ENCODE results near the gene XRCC4.

Gene XRCC4

DNA sequence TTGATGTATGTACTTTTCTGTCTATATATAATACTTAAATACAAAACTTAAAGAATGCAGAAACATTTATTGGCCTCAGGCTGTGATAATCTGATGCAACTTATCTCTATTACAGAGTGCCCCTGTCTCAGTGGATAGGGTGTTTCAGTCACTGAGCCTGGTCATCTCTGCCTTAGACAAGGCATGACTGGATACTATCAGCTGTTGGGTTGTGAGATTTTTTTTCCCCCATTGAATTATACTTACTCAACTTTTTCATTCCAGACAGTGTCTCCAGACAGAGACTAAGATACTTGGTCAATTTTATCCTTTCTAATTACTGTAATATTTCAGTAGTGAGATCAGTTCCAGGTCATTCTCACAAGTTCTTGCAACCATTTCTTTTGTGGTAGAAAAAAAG, 26.7 kb downstream of the XRCC4 start:
- H3K9me3 ChIP-seq (ENCODE audit: severe bottlenecking): no peaks in the 10 kb centered on the region
- H3K4me3 ChIP-seq (ENCODE audit: severe bottlenecking): no peak overlapping the region
- ATAC-seq (ENCODE audit: low read depth): 0 out of 3 replicates have a peak, but pooled peaks have one; percentile 19
- H3K4me1 ChIP-seq (ENCODE audit: insufficient read depth, poor library complexity, severe bottlenecking): peaks cover 10% of the 10 kb centered on the region
- no peak overlapping the region for H3K27ac ChIP-seq (ENCODE audit: poor library complexity, severe bottlenecking)
- H3K36me3 ChIP-seq (ENCODE audit: low read depth): no peaks in the 10 kb centered on the region
- H3K27me3 ChIP-seq (ENCODE audit: insufficient read depth, poor library complexity, severe bottlenecking): no peaks in the 10 kb centered on the region
- no peak for DNase-seq (ENCODE audit: low spot score)
- TF ChIP-seq, protein P1, sequence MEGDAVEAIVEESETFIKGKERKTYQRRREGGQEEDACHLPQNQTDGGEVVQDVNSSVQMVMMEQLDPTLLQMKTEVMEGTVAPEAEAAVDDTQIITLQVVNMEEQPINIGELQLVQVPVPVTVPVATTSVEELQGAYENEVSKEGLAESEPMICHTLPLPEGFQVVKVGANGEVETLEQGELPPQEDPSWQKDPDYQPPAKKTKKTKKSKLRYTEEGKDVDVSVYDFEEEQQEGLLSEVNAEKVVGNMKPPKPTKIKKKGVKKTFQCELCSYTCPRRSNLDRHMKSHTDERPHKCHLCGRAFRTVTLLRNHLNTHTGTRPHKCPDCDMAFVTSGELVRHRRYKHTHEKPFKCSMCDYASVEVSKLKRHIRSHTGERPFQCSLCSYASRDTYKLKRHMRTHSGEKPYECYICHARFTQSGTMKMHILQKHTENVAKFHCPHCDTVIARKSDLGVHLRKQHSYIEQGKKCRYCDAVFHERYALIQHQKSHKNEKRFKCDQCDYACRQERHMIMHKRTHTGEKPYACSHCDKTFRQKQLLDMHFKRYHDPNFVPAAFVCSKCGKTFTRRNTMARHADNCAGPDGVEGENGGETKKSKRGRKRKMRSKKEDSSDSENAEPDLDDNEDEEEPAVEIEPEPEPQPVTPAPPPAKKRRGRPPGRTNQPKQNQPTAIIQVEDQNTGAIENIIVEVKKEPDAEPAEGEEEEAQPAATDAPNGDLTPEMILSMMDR (IDR thresholded peaks at IDR 0.05; ENCODE audit: poor library complexity, severe bottlenecking): no peak

DNA sequence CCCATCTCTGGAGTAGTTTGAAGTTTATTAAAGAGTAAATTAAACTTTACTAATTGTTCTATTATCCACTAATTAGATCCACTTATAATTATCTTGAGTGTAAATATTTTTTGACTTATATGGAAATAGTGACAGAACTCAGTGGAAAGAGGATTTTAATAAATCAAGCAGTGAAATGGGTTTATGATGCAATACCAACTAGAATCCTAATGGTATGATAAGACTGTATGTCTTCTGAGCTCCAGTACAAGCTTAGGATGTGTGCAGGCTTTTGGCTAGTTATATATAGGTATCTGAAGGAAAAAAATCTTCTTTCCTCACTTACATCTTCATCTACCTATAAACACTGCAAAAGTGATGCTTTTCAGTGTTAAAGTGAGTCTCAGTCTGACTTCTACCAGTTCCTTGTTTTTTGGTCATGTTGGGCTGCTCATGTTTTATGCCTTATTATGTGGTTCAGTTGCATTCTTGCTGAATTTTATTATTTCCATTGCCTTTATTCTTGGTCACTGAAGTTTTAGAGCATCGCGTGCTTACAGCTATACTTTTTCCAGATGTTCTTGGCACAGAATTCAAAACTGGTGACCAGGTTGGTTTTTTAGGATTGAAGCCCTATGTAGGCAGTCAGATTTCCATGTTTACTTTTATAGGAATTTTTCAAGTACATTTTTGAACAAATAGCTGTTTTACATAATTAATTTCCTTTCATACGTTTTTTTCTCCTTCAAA, 30.5 kb downstream of the XRCC4 start:
- H3K27me3 ChIP-seq (ENCODE audit: insufficient read depth, poor library complexity, severe bottlenecking): no peaks in the 10 kb centered on the region
- DNase-seq (ENCODE audit: low spot score) (no peak), ATAC-seq (ENCODE audit: low read depth) (no peak)
- H3K4me3 ChIP-seq (ENCODE audit: severe bottlenecking): no peak overlapping the region
- peaks cover 11% of the 10 kb centered on the region for H3K36me3 ChIP-seq (ENCODE audit: low read depth)
- H3K4me1 ChIP-seq (ENCODE audit: insufficient read depth, poor library complexity, severe bottlenecking): no peaks in the 10 kb centered on the region
- H3K9me3 ChIP-seq (ENCODE audit: severe bottlenecking): no peaks in the 10 kb centered on the region
- H3K27ac ChIP-seq (ENCODE audit: poor library complexity, severe bottlenecking): no peak overlapping the region
- TF ChIP-seq, protein P1 (IDR thresholded peaks at IDR 0.05; ENCODE audit: poor library complexity, severe bottlenecking): no peak

GRCh38 chr5:83109380-83109779, 32.0 kb downstream of the XRCC4 start:
- Histone ChIP-seq H3K4me1 (ENCODE audit: insufficient read depth, poor library complexity, severe bottlenecking) (no peaks in the 10 kb centered on the region), H3K4me3 (ENCODE audit: severe bottlenecking) (no peak overlapping the region), H3K36me3 (ENCODE audit: low read depth) (peaks cover 12% of the 10 kb centered on the region), H3K9me3 (ENCODE audit: severe bottlenecking) (no peaks in the 10 kb centered on the region), H3K27ac (ENCODE audit: poor library complexity, severe bottlenecking) (no peak overlapping the region), H3K27me3 (ENCODE audit: insufficient read depth, poor library complexity, severe bottlenecking) (no peaks in the 10 kb centered on the region)
- no peak for ATAC-seq (ENCODE audit: low read depth)
- no peak for DNase-seq (ENCODE audit: low spot score)
- TF ChIP-seq, protein P1 (IDR thresholded peaks at IDR 0.05; ENCODE audit: poor library complexity, severe bottlenecking): no peak

GRCh38 chr5:83115816-83116215, 38.5 kb downstream of the XRCC4 start:
- Histone ChIP-seq H3K27ac (ENCODE audit: poor library complexity, severe bottlenecking) (no peak overlapping the region), H3K36me3 (ENCODE audit: low read depth) (peaks cover 19% of the 10 kb centered on the region), H3K27me3 (ENCODE audit: insufficient read depth, poor library complexity, severe bottlenecking) (no peaks in the 10 kb centered on the region), H3K4me1 (ENCODE audit: insufficient read depth, poor library complexity, severe bottlenecking) (no peaks in the 10 kb centered on the region), H3K9me3 (ENCODE audit: severe bottlenecking) (peaks cover 4% of the 10 kb centered on the region), H3K4me3 (ENCODE audit: severe bottlenecking) (no peak overlapping the region)
- DNase-seq (ENCODE audit: low spot score) (no peak), ATAC-seq (ENCODE audit: low read depth) (no peak)
- TF ChIP-seq, protein P1 (IDR thresholded peaks at IDR 0.05; ENCODE audit: poor library complexity, severe bottlenecking): no peak

DNA sequence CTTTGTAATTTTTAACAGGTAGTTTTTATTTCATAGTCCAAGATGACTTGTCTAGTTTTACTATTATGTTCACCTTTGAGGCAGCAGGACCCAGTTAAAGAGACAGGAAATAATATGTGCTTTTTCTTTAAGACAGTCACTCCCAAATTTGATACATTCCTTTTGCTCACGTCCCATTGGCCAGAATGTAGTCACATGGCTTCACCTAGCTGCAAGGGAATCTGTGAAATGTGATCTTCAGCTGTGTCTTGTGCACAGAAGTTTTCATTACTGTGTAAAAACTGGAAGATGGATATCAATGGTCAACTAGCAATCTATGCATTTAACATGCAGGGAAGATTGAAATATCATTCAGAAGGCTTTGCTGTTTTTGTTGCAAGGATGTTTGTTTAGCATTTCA, 41.1 kb downstream of the XRCC4 start:
- DNase-seq (ENCODE audit: low spot score) (no peak), ATAC-seq (ENCODE audit: low read depth) (no peak)
- Histone ChIP-seq H3K27me3 (ENCODE audit: insufficient read depth, poor library complexity, severe bottlenecking) (no peaks in the 10 kb centered on the region), H3K4me1 (ENCODE audit: insufficient read depth, poor library complexity, severe bottlenecking) (no peaks in the 10 kb centered on the region), H3K27ac (ENCODE audit: poor library complexity, severe bottlenecking) (no peak overlapping the region), H3K36me3 (ENCODE audit: low read depth) (peaks cover 8% of the 10 kb centered on the region; the same call in 1 of the 2 replicates), H3K4me3 (ENCODE audit: severe bottlenecking) (no peak overlapping the region), H3K9me3 (ENCODE audit: severe bottlenecking) (peaks cover 4% of the 10 kb centered on the region)
- TF ChIP-seq, protein P1 (IDR thresholded peaks at IDR 0.05; ENCODE audit: poor library complexity, severe bottlenecking): no peak
